NCI-H2107 (cell line): ENCODE measurements around the gene PCDHGA5.
"Not testable (repeated sequence)": the region's sequence is repeated elsewhere in the genome, so short reads cannot be mapped to it uniquely, and the experiment has no call there.

Experiments used
- DNase-seq: peaks from one replicate; lab custom pipeline; 2025; lab: John Stamatoyannopoulos, UW

Gene PCDHGA5

GRCh38 chr5:141351591-141351990 is 12.4 kb upstream of the PCDHGA5 start:
- no peak for DNase-seq

GRCh38 chr5:141354900-141355469 is 9.0 kb upstream of the PCDHGA5 start, which contains the start of gene PCDHGA4:
Gene PCDHGA4, plus strand, starts transcription at chr5:141355021. Its CDS starts 87 bp downstream, at chr5:141355108.
- no peak for DNase-seq

- no peak for DNase-seq
Observed at GRCh38 chr5:141355641-141356040, 8.3 kb upstream of the PCDHGA5 start.

- DNase-seq, result no peak
Observed at GRCh38 chr5:141356133-141356532, 7.8 kb upstream of the PCDHGA5 start.

GRCh38 chr5:141356950-141357349 is 7.0 kb upstream of the PCDHGA5 start:
- no peak for DNase-seq

GRCh38 chr5:141359790-141360426 is 4.1 kb upstream of the PCDHGA5 start, which contains the start of gene PCDHGB2:
Gene PCDHGB2, plus strand, starts transcription at chr5:141359994. Its CDS starts 142 bp downstream, at chr5:141360136.
- DNase-seq, result no peak

- no peak for DNase-seq
Observed at GRCh38 chr5:141360685-141361084, 3.3 kb upstream of the PCDHGA5 start.

GRCh38 chr5:141362719-141363118 is 1.2 kb upstream of the PCDHGA5 start:
- DNase-seq, result no peak

GRCh38 chr5:141366016-141366896 is 2.3 kb downstream of the PCDHGA5 start:
- no peak for DNase-seq

GRCh38 chr5:141369994-141370848 is 6.3 kb downstream of the PCDHGA5 start, which contains the start of gene PCDHGB3:
Gene PCDHGB3, plus strand, starts transcription at chr5:141370242. Its CDS starts 153 bp downstream, at chr5:141370395.
- DNase-seq, result no peak

- DNase-seq, result no peak
Observed at GRCh38 chr5:141371572-141372475, 7.9 kb downstream of the PCDHGA5 start.

- DNase-seq, result no peak
Observed at GRCh38 chr5:141373673-141374317, 9.8 kb downstream of the PCDHGA5 start, which contains the start of gene PCDHGA6. Gene PCDHGA6, plus strand, starts transcription at chr5:141373891. Its CDS starts 193 bp downstream, at chr5:141374084.

GRCh38 chr5:141374627-141375026 is 10.7 kb downstream of the PCDHGA5 start:
- no peak for DNase-seq

- not testable (repeated sequence) for DNase-seq
Observed at GRCh38 chr5:141375444-141376155, 11.6 kb downstream of the PCDHGA5 start.

- no peak for DNase-seq
Observed at GRCh38 chr5:141382469-141383294, 18.7 kb downstream of the PCDHGA5 start, which contains the start of gene PCDHGA7. Gene PCDHGA7, plus strand, starts transcription at chr5:141382742. Its CDS starts 158 bp downstream, at chr5:141382900.

- DNase-seq, result no peak
Observed at GRCh38 chr5:141383345-141383744, 19.4 kb downstream of the PCDHGA5 start.

- no peak for DNase-seq
Observed at GRCh38 chr5:141384471-141385267, 20.7 kb downstream of the PCDHGA5 start.
